Measurements from ENCODE around the gene CDK1. TPM values are rescaled to one million over a fixed set of nuclear protein-coding genes. Genes with fewer than 3 reads are reported as not detected.

CDK1 gene
- total RNA-seq, 3 donors from 2014 or later, result 0.98 to 5.0 (median 2.2) TPM

GRCh38 chr10:60769406-60769805 lies 8.9 kb upstream of the CDK1 start:
- no peaks in the 10 kb centered on the region for H3K9me3 ChIP-seq
- intact Hi-C loops (cut with DNase I; ENCODE audit: low total_unique reads), result no loop called here
- TF ChIP-seq CTCF (IDR thresholded peaks at IDR 0.05), result no peak
- no peak for TF ChIP-seq POLR2A (IDR thresholded peaks at IDR 0.05)
- TF ChIP-seq POLR2AphosphoS5 (IDR thresholded peaks at IDR 0.05), result no peak
- H3K27me3 ChIP-seq, result no peaks in the 10 kb centered on the region
- no peaks in the 10 kb centered on the region for H3K36me3 ChIP-seq
- no peak for DNase-seq (ENCODE audit: low spot score in 2 of 2)
- H3K27ac ChIP-seq, result no peak overlapping the region
- H3K4me3 ChIP-seq, result no peak overlapping the region
- no peaks in the 10 kb centered on the region for H3K4me1 ChIP-seq

- H3K9me3 ChIP-seq, result no peaks in the 10 kb centered on the region
- no peaks in the 10 kb centered on the region for H3K27me3 ChIP-seq
- DNase-seq (ENCODE audit: low spot score in 2 of 2), result no peak
- H3K4me3 ChIP-seq, result peak overlapping the region; percentile 58 to 72 (median 65)
- H3K4me1 ChIP-seq, result peaks cover 0 to 4% of the 10 kb centered on the region in 2 donors
- no peak for TF ChIP-seq POLR2A (IDR thresholded peaks at IDR 0.05)
- no peak for TF ChIP-seq POLR2AphosphoS5 (IDR thresholded peaks at IDR 0.05)
- no peak for TF ChIP-seq CTCF (IDR thresholded peaks at IDR 0.05)
- H3K27ac ChIP-seq, result peak overlapping the region in 1 of 2 donors; percentile 33
- intact Hi-C loops (cut with DNase I; ENCODE audit: low total_unique reads), result no loop called here
- H3K36me3 ChIP-seq, result no peaks in the 10 kb centered on the region
Observed at GRCh38 chr10:60777696-60778213, 523 bp upstream of the CDK1 start.

- intact Hi-C loops (cut with DNase I; ENCODE audit: low total_unique reads), result no loop called here
- Histone ChIP-seq H3K4me1 (peaks cover 0 to 4% of the 10 kb centered on the region in 2 donors), H3K27ac (no peak overlapping the region), H3K9me3 (no peaks in the 10 kb centered on the region), H3K4me3 (peak overlapping the region; percentile 58 to 72 (median 65)), H3K27me3 (no peaks in the 10 kb centered on the region), H3K36me3 (no peaks in the 10 kb centered on the region)
- no peak for TF ChIP-seq POLR2AphosphoS5 (IDR thresholded peaks at IDR 0.05)
- no peak for TF ChIP-seq POLR2A (IDR thresholded peaks at IDR 0.05)
- no peak for TF ChIP-seq CTCF (IDR thresholded peaks at IDR 0.05)
- no peak for DNase-seq (ENCODE audit: low spot score in 2 of 2)
Observed at GRCh38 chr10:60778971-60779796, 906 bp downstream of the CDK1 start.

- intact Hi-C loops (cut with DNase I; ENCODE audit: low total_unique reads), result no loop called here
- no peak for TF ChIP-seq POLR2AphosphoS5 (IDR thresholded peaks at IDR 0.05)
- TF ChIP-seq CTCF (IDR thresholded peaks at IDR 0.05), result no peak
- TF ChIP-seq POLR2A (IDR thresholded peaks at IDR 0.05), result no peak
- Histone ChIP-seq H3K36me3 (no peaks in the 10 kb centered on the region), H3K4me3 (no peak overlapping the region), H3K27ac (no peak overlapping the region), H3K4me1 (peaks cover 0 to 4% of the 10 kb centered on the region in 2 donors), H3K27me3 (no peaks in the 10 kb centered on the region), H3K9me3 (no peaks in the 10 kb centered on the region)
- DNase-seq (ENCODE audit: low spot score in 2 of 2), result no peak
Observed at GRCh38 chr10:60781661-60782060, 3.4 kb downstream of the CDK1 start.

- H3K4me3 ChIP-seq, result no peak overlapping the region
- intact Hi-C loops (cut with DNase I; ENCODE audit: low total_unique reads), result no loop called here
- H3K9me3 ChIP-seq, result no peaks in the 10 kb centered on the region
- DNase-seq (ENCODE audit: low spot score in 2 of 2), result no peak
- H3K4me1 ChIP-seq, result no peaks in the 10 kb centered on the region
- TF ChIP-seq POLR2A (IDR thresholded peaks at IDR 0.05), result no peak
- no peak for TF ChIP-seq POLR2AphosphoS5 (IDR thresholded peaks at IDR 0.05)
- H3K27me3 ChIP-seq, result no peaks in the 10 kb centered on the region
- H3K27ac ChIP-seq, result no peak overlapping the region
- no peaks in the 10 kb centered on the region for H3K36me3 ChIP-seq
Observed at GRCh38 chr10:60784641-60785040, 6.4 kb downstream of the CDK1 start.
